H9 (cell line): Measurements from ENCODE around the gene NUP37. TPM values are rescaled to one million over a fixed set of nuclear protein-coding genes. Genes with fewer than 3 reads are reported as not detected.

Experiments
- DNase-seq: peaks from one replicate; pipeline ENCODE4 v3.0.0-alpha.2; 2017
- H2AFZ ChIP-seq: one replicate; pipeline ENCODE4 v1.6.1; 2013; ENCODE audit warnings: mild to moderate bottlenecking, low read length, control low read depth, moderate library complexity
- H2AK5ac ChIP-seq: 2 replicates; pipeline ENCODE4 v1.6.1; 2013; ENCODE audit warnings: low read length, control low read depth, mixed read lengths; ENCODE audit not compliant: insufficient read length
- H2BK120ac ChIP-seq: one replicate; pipeline ENCODE4 v1.6.1; 2013; ENCODE audit warnings: low read depth, mild to moderate bottlenecking, low read length, control low read depth, inconsistent platforms; ENCODE audit not compliant: poor library complexity, severe bottlenecking
- H2BK12ac ChIP-seq: 2 replicates; pipeline ENCODE4 v1.6.1; 2013; ENCODE audit warnings: low read length, control low read depth, mixed read lengths, low read depth; ENCODE audit not compliant: insufficient read length
- H2BK15ac ChIP-seq: 2 replicates; pipeline ENCODE4 v1.6.1; 2013; ENCODE audit warnings: low read depth, low read length, control low read depth
- H2BK20ac ChIP-seq: one replicate; pipeline ENCODE4 v1.6.1; 2013; ENCODE audit warnings: low read depth, mild to moderate bottlenecking, low read length, control low read depth, inconsistent platforms; ENCODE audit not compliant: poor library complexity, severe bottlenecking
- H2BK5ac ChIP-seq: 2 replicates; pipeline ENCODE4 v1.6.1; 2013; ENCODE audit warnings: low read length, control low read depth, mixed read lengths; ENCODE audit not compliant: insufficient read length
- H3K14ac ChIP-seq: 2 replicates; pipeline ENCODE4 v1.6.1; 2013; ENCODE audit warnings: low read length, control low read depth; ENCODE audit not compliant: insufficient read depth
- H3K18ac ChIP-seq: 2 replicates; pipeline ENCODE4 v1.6.1; 2013; ENCODE audit warnings: low read depth, mild to moderate bottlenecking, mixed read lengths, low read length, control low read depth; ENCODE audit not compliant: insufficient read length
- H3K23ac ChIP-seq: 2 replicates; pipeline ENCODE4 v1.6.1; 2013; ENCODE audit warnings: low read length, control low read depth, mixed read lengths, low read depth; ENCODE audit not compliant: insufficient read length
- H3K23me2 ChIP-seq: 2 replicates; pipeline ENCODE4 v1.6.1; 2013; ENCODE audit warnings: low read depth, mild to moderate bottlenecking, mixed read lengths, low read length, control low read depth; ENCODE audit not compliant: insufficient read length, poor library complexity, severe bottlenecking
- H3K27ac ChIP-seq: 2 replicates; pipeline ENCODE4 v1.5.1; 2013; ENCODE audit warnings: low read length, control low read depth, mixed read lengths, low read depth; ENCODE audit not compliant: insufficient read length
- H3K27me3 ChIP-seq: 2 replicates; pipeline ENCODE4 v1.6.1; 2013; ENCODE audit warnings: low read length, control low read depth, inconsistent platforms; ENCODE audit not compliant: insufficient read depth
- H3K4ac ChIP-seq: 2 replicates; pipeline ENCODE4 v1.6.1; 2013; ENCODE audit warnings: low read depth, mild to moderate bottlenecking, control low read depth, inconsistent platforms, low read length, moderate library complexity
- H3K4me1 ChIP-seq: 2 replicates; pipeline ENCODE4 v1.6.1; 2013; ENCODE audit warnings: low read length, control low read depth, inconsistent platforms; ENCODE audit not compliant: insufficient read depth
- H3K4me2 ChIP-seq: 2 replicates; pipeline ENCODE4 v1.6.1; 2013; ENCODE audit warnings: low read length, control low read depth, mixed read lengths; ENCODE audit not compliant: insufficient read length, insufficient read depth
- H3K56ac ChIP-seq: 2 replicates; pipeline ENCODE4 v1.6.1; 2013; ENCODE audit warnings: low read depth, mild to moderate bottlenecking, mixed read lengths, low read length, control low read depth; ENCODE audit not compliant: insufficient read length
- H3K79me1 ChIP-seq: 2 replicates; pipeline ENCODE4 v1.6.1; 2013; ENCODE audit warnings: low read depth, mild to moderate bottlenecking, moderate library complexity, low read length, control low read depth, inconsistent platforms; ENCODE audit not compliant: insufficient read depth, poor library complexity, severe bottlenecking
- H3K79me2 ChIP-seq: 2 replicates; pipeline ENCODE4 v1.6.1; 2013; ENCODE audit warnings: low read length, control low read depth, inconsistent platforms; ENCODE audit not compliant: insufficient read depth
- H3K9ac ChIP-seq: 2 replicates; pipeline ENCODE4 v1.6.1; 2013; ENCODE audit warnings: low read length, control low read depth, mixed read lengths; ENCODE audit not compliant: insufficient read length; ENCODE audit errors: extremely low read depth
- H3K9me3 ChIP-seq: one replicate; pipeline ENCODE4 v1.6.1; 2013; ENCODE audit warnings: low read depth, low read length, inconsistent platforms; ENCODE audit not compliant: control insufficient read depth
- H3T11ph ChIP-seq: one replicate; pipeline ENCODE4 v1.6.1; 2013; ENCODE audit warnings: mild to moderate bottlenecking, low read length, control low read depth, inconsistent platforms
- H4K20me1 ChIP-seq: one replicate; pipeline ENCODE4 v1.6.1; 2013; ENCODE audit not compliant: control insufficient read depth, insufficient read length, insufficient read depth
- H4K5ac ChIP-seq: 2 replicates; pipeline ENCODE4 v1.6.1; 2013; ENCODE audit warnings: low read depth, mild to moderate bottlenecking, mixed read lengths, low read length, control low read depth; ENCODE audit not compliant: insufficient read length
- H4K8ac ChIP-seq: replicated peaks from 2 replicates; pipeline ENCODE4 v1.6.1; 2013; ENCODE audit warnings: low read length, control low read depth, mixed read lengths, low read depth; ENCODE audit not compliant: insufficient read length
- H4K91ac ChIP-seq: 2 replicates; pipeline ENCODE4 v1.6.1; 2013; ENCODE audit warnings: low read depth, mild to moderate bottlenecking, moderate library complexity, mixed read lengths, low read length, control low read depth; ENCODE audit not compliant: insufficient read length
- H3K27ac Mint-ChIP-seq, 3 experiments: 2 replicates in 2 of 3; 3 replicates in 1 of 3; pipeline ENCODE4 v1.8.0; 2020 to 2021; ENCODE audit warnings: mixed read lengths in 3 of 3, mild to moderate bottlenecking in 1 of 3, moderate library complexity in 1 of 3
- H3K27me3 Mint-ChIP-seq: 2 replicates; pipeline ENCODE4 v1.8.0; 2021; ENCODE audit warnings: low read depth, mild to moderate bottlenecking, moderate library complexity, mixed read lengths
- H3K36me3 Mint-ChIP-seq, 3 experiments: 2 replicates in 2 of 3; 3 replicates in 1 of 3; pipeline ENCODE4 v1.8.0; 2020 to 2021; ENCODE audit warnings: low read depth in 3 of 3, mixed read lengths in 3 of 3; ENCODE audit not compliant: insufficient read depth in 1 of 3
- H3K4me1 Mint-ChIP-seq, 2 experiments: 2 replicates each; pipeline ENCODE4 v1.8.0; 2020; ENCODE audit warnings: mixed read lengths in 2 of 2
- H3K4me3 Mint-ChIP-seq, 2 experiments: 2 replicates in 1 of 2; 3 replicates in 1 of 2; pipeline ENCODE4 v1.8.0; 2020 to 2021; ENCODE audit warnings: mild to moderate bottlenecking in 2 of 2, mixed read lengths in 2 of 2, moderate library complexity in 1 of 2
- H3K9me3 Mint-ChIP-seq, 2 experiments: 2 replicates in 1 of 2; 3 replicates in 1 of 2; pipeline ENCODE4 v1.8.0; 2020; ENCODE audit warnings: mild to moderate bottlenecking in 2 of 2, mixed read lengths in 2 of 2, moderate library complexity in 1 of 2
- CTCF ChIP-seq: fragments of 200-600 bp; sonication (generic); conservative IDR thresholded peaks from 3 replicates; pipeline ENCODE4 v1.8.0; 2021; ENCODE audit warnings: antibody characterized with exemption, mild to moderate bottlenecking
- total RNA-seq: library from RNA; stranded (reverse); gene quantifications from 2 replicates; pipeline ENCODE4 v1.2.1, GENCODE V29; 2021

NUP37 gene
- total RNA-seq, 1 experiment from 2014 or later: 62.5 TPM

GRCh38 chr12:102110782-102111181 is 9.1 kb downstream of the NUP37 start:
- H3K4me1 Mint-ChIP-seq: peaks cover 16% of the 10 kb centered on the region in 2 experiments
- TF ChIP-seq CTCF: no peak
- Histone ChIP-seq H3K4me1 (no peaks in the 10 kb centered on the region), H3K79me1 (no peaks in the 10 kb centered on the region), H4K5ac (no peak overlapping the region), H2BK15ac (no peak overlapping the region), H3K9ac (no peak overlapping the region), H2BK20ac (no peak overlapping the region), H2BK5ac (no peak overlapping the region), H2AK5ac (no peak overlapping the region), H3T11ph (no peak overlapping the region), H3K4ac (no peak overlapping the region), H3K79me2 (no peaks in the 10 kb centered on the region), H2AFZ (no peak overlapping the region), H4K8ac (no peak overlapping the region), H2BK12ac (no peak overlapping the region), H3K4me2 (no peak overlapping the region), H3K23me2 (no peaks in the 10 kb centered on the region), H3K9me3 (no peaks in the 10 kb centered on the region), H3K23ac (no peak overlapping the region), H3K27ac (no peak overlapping the region), H3K18ac (no peak overlapping the region), H2BK120ac (no peak overlapping the region), H4K20me1 (no peaks in the 10 kb centered on the region), H3K14ac (no peak overlapping the region), H3K27me3 (no peaks in the 10 kb centered on the region), H4K91ac (no peak overlapping the region), H3K56ac (no peak overlapping the region)
- H3K27ac Mint-ChIP-seq: peak overlapping the region in 1 of 3 experiments; percentile 94; a peak in 2 of 7 replicates
- no peak for DNase-seq
- H3K4me3 Mint-ChIP-seq: no peak overlapping the region
- no peaks in the 10 kb centered on the region; the same call in 1 of the 2 replicates for H3K27me3 Mint-ChIP-seq
- peaks cover 0 to 9% of the 10 kb centered on the region in 2 experiments; a peak in 3 of 5 replicates for H3K9me3 Mint-ChIP-seq
- peaks cover 49 to 64% (median 62%) of the 10 kb centered on the region in 3 experiments for H3K36me3 Mint-ChIP-seq
